HepG2 (cell line): ENCODE measurements around the gene ZNF217. TPM values are rescaled to one million over a fixed set of nuclear protein-coding genes. Genes with fewer than 3 reads are reported as not detected.

Experiments used
- ARID5B ChIP-seq: IDR thresholded peaks from 2 replicates; pipeline ENCODE4 v1.4.0; 2020; ENCODE audit warnings: mild to moderate bottlenecking, missing genetic modification reagents
- ETV5 ChIP-seq: IDR thresholded peaks from 2 replicates; pipeline ENCODE4 v1.6.1; 2018; ENCODE audit warnings: missing biosample characterization, missing genetic modification reagents, inconsistent platforms, borderline replicate concordance
- FOXJ3 ChIP-seq: sonication (generic); formaldehyde crosslinking; IDR thresholded peaks from 2 replicates; pipeline ENCODE4 v1.4.0; 2020; ENCODE audit warnings: missing genetic modification reagents, mild to moderate bottlenecking, borderline replicate concordance
- IKZF5 ChIP-seq: IDR thresholded peaks from 2 replicates; pipeline ENCODE4 v1.6.1; 2018; ENCODE audit warnings: missing genetic modification reagents, mild to moderate bottlenecking, missing compliant biosample characterization
- REL ChIP-seq: sonication (generic); formaldehyde crosslinking; conservative IDR thresholded peaks from 2 replicates; pipeline ENCODE4 v1.8.0; 2022; ENCODE audit warnings: mild to moderate bottlenecking, missing genetic modification reagents, moderate library complexity
- RXRB ChIP-seq: IDR thresholded peaks from 2 replicates; pipeline ENCODE4 v1.6.1; 2016; ENCODE audit warnings: borderline replicate concordance, missing genetic modification reagents, missing compliant biosample characterization
- SIX4 ChIP-seq: sonication (generic); formaldehyde crosslinking; IDR thresholded peaks from 2 replicates; pipeline ENCODE4 v1.4.0; 2020; ENCODE audit warnings: missing genetic modification reagents
- ZBTB33 ChIP-seq: sonication (generic); formaldehyde crosslinking; IDR thresholded peaks from 2 replicates; pipeline ENCODE4 v1.4.0; 2020; ENCODE audit warnings: missing genetic modification reagents
- ZBTB7B ChIP-seq: sonication (generic); formaldehyde crosslinking; IDR thresholded peaks from 2 replicates; pipeline ENCODE4 v1.4.0; 2020; ENCODE audit warnings: missing genetic modification reagents
- ZNF251 ChIP-seq: sonication (generic); formaldehyde crosslinking; IDR thresholded peaks from 2 replicates; pipeline ENCODE4 v1.9.0; 2021; ENCODE audit warnings: mild to moderate bottlenecking, missing genetic modification reagents
- ZNF790 ChIP-seq: sonication (generic); formaldehyde crosslinking; IDR thresholded peaks from 2 replicates; pipeline ENCODE4 v1.8.0; 2022; ENCODE audit warnings: missing genetic modification reagents, mild to moderate bottlenecking, borderline replicate concordance
- polyA plus RNA-seq, 8 experiments: library from polyadenylated mRNA; depleted of rRNA in 3 of 8; stranded (reverse) in 7 of 8; unstranded in 1 of 8; fragments of >200 nt; fragmentation: Illumina TruSeq in 4 of 8; extraction: Trizol in 4 of 8; gene quantifications; 2 replicates each; pipeline versions ENCODE4 v1.2.1 to v1.2.3, GENCODE V29; 2011 to 2016; ENCODE audit warnings: low read depth in 4 of 8, missing spikeins in 1 of 8, mixed read lengths in 1 of 8; ENCODE audit not compliant: insufficient read depth in 1 of 8
- total RNA-seq, 5 experiments: library from RNA; depleted of rRNA; stranded (reverse); fragments of >200 nt; fragmentation: Illumina TruSeq; extraction: Trizol; gene quantifications; 2 replicates each; pipeline ENCODE4 v1.2.3, GENCODE V29; 2016; ENCODE audit warnings: low read depth in 1 of 5
- TF ChIP-seq, protein P1 (sequence below): sonication (generic); formaldehyde crosslinking; IDR thresholded peaks from 2 replicates; pipeline ENCODE4 v1.5.1; 2020; ENCODE audit warnings: mild to moderate bottlenecking, missing genetic modification reagents, borderline replicate concordance
- TF ChIP-seq, protein P2 (sequence below): sonication (generic); formaldehyde crosslinking; IDR thresholded peaks from 2 replicates; pipeline ENCODE4 v1.4.0; 2020; ENCODE audit warnings: mild to moderate bottlenecking, missing genetic modification reagents, borderline replicate concordance

The ZNF217 gene
- total and polyA plus RNA-seq, 2 of the 13 experiments (the other 11 are each of a cell fraction or from before 2014, with no cell fraction given): 22.3 to 29.8 TPM

DNA sequence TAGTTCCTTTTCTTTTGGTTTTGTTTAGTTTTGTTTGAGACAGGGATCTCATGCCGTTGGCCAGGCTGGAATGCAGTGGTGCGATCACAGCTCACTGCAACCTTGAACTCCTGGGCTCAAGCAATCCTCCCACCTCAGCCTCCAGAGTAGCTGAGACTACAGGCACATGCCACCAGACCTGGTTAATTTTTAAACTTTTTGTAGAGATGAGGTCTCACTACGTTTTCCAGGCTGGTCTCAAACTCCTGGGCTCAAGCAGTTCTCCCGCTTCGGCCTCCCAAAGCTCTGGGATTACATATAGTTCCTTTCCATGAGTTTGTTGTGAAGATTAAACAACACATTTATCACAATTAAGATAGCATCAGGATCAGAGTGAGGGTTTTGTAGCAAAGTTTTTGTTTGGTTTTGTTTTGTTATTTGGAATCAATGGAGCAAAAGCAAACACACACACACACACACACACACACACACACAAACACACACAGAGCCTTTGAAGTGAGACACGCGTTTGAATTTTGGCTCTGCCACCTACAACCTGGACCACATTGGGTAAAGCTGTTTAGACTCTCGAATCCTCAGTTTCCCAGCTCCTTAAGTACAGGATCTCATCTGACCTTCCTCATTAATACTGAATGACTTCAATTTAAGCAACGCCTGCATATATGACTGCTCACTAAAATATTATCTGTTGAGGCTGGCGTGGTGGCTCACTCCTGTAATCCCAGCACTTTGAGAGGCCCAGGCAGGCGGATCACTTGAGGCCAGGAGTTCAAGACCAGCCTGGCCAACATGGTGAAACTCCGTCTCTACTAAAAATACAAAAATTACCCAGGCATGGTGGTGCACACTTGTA lies 41.7 kb downstream of the ZNF217 start (continued):
- TF ChIP-seq SIX4 (CRISPR knock-in tag) (peak; percentile 72; the same call in 1 of the 2 replicates), ZNF790 (peak; percentile 31; the same call in 1 of the 2 replicates), ZNF251 (CRISPR knock-in tag) (0 out of 2 replicates have a peak, but pooled peaks have one; percentile 28), ARID5B (CRISPR knock-in tag) (peak; percentile 97), IKZF5 (CRISPR knock-in tag) (peak; percentile 95), FOXJ3 (CRISPR knock-in tag) (peak; percentile 74; the same call in 1 of the 2 replicates), REL (CRISPR knock-in tag) (peak; percentile 0; the same call in 1 of the 2 replicates), ZBTB33 (CRISPR knock-in tag) (peak; percentile 64; the same call in 1 of the 2 replicates), ETV5 (CRISPR knock-in tag) (peak; percentile 58; the same call in 1 of the 2 replicates), RXRB (CRISPR knock-in tag) (peak; percentile 90), ZBTB7B (CRISPR knock-in tag) (peak; percentile 76; the same call in 1 of the 2 replicates)
- TF ChIP-seq, protein P1, sequence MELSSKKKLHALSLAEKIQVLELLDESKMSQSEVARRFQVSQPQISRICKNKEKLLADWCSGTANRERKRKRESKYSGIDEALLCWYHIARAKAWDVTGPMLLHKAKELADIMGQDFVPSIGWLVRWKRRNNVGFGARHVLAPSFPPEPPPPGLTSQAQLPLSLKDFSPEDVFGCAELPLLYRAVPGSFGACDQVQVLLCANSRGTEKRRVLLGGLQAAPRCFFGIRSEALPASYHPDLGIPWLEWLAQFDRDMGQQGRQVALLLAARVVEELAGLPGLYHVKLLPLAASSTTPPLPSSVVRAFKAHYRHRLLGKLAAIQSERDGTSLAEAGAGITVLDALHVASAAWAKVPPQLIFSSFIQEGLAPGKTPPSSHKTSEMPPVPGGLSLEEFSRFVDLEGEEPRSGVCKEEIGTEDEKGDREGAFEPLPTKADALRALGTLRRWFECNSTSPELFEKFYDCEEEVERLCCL: 0 out of 2 replicates have a peak, but pooled peaks have one; percentile 71
- TF ChIP-seq, protein P2, sequence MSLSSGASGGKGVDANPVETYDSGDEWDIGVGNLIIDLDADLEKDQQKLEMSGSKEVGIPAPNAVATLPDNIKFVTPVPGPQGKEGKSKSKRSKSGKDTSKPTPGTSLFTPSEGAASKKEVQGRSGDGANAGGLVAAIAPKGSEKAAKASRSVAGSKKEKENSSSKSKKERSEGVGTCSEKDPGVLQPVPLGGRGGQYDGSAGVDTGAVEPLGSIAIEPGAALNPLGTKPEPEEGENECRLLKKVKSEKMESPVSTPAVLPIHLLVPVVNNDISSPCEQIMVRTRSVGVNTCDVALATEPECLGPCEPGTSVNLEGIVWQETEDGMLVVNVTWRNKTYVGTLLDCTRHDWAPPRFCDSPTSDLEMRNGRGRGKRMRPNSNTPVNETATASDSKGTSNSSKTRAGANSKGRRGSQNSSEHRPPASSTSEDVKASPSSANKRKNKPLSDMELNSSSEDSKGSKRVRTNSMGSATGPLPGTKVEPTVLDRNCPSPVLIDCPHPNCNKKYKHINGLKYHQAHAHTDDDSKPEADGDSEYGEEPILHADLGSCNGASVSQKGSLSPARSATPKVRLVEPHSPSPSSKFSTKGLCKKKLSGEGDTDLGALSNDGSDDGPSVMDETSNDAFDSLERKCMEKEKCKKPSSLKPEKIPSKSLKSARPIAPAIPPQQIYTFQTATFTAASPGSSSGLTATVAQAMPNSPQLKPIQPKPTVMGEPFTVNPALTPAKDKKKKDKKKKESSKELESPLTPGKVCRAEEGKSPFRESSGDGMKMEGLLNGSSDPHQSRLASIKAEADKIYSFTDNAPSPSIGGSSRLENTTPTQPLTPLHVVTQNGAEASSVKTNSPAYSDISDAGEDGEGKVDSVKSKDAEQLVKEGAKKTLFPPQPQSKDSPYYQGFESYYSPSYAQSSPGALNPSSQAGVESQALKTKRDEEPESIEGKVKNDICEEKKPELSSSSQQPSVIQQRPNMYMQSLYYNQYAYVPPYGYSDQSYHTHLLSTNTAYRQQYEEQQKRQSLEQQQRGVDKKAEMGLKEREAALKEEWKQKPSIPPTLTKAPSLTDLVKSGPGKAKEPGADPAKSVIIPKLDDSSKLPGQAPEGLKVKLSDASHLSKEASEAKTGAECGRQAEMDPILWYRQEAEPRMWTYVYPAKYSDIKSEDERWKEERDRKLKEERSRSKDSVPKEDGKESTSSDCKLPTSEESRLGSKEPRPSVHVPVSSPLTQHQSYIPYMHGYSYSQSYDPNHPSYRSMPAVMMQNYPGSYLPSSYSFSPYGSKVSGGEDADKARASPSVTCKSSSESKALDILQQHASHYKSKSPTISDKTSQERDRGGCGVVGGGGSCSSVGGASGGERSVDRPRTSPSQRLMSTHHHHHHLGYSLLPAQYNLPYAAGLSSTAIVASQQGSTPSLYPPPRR (CRISPR knock-in tag): peak; percentile 79
